HG02759 (cell line): Measurements from ENCODE around the gene TMEM239.
"Not testable (repeated sequence)": the region's sequence is repeated elsewhere in the genome, so short reads cannot be mapped to it uniquely, and the experiment has no call there.

Experiments used
- ATAC-seq: cut with Tn5 transposase; IDR thresholded peaks from one replicate; pipeline ENCODE4 v1.9.1; 2021; ENCODE audit warnings: mild to moderate bottlenecking, moderate library complexity; ENCODE audit not compliant: unreplicated experiment

The TMEM239 gene

GRCh38 chr20:2816030-2816582 lies at the start of gene TMEM239:
Gene TMEM239 (plus strand): TSS chr20:2816364. CDS start chr20:2816555, 191 bp downstream.
- ATAC-seq: no peak

GRCh38 chr20:2767768-2768631 lies 48.2 kb upstream of the TMEM239 start:
- ATAC-seq: no peak

- no peak for ATAC-seq
Measured at GRCh38 chr20:2768632-2769015, 47.5 kb upstream of the TMEM239 start.

- not testable (repeated sequence) for ATAC-seq
Measured at GRCh38 chr20:2770091-2770490, 46.1 kb upstream of the TMEM239 start.

- ATAC-seq: no peak
Measured at GRCh38 chr20:2771631-2772080, 44.5 kb upstream of the TMEM239 start.

- no peak for ATAC-seq
Measured at GRCh38 chr20:2773812-2774211, 42.4 kb upstream of the TMEM239 start.

GRCh38 chr20:2775139-2775538 lies 41.0 kb upstream of the TMEM239 start:
- no peak for ATAC-seq

GRCh38 chr20:2778602-2779321 lies 37.4 kb upstream of the TMEM239 start:
- ATAC-seq: no peak

GRCh38 chr20:2780948-2781347 lies 35.2 kb upstream of the TMEM239 start:
- no peak for ATAC-seq

- no peak for ATAC-seq
Measured at GRCh38 chr20:2783908-2784566, 32.1 kb upstream of the TMEM239 start.

GRCh38 chr20:2793471-2793870 lies 22.7 kb upstream of the TMEM239 start:
- ATAC-seq: no peak

GRCh38 chr20:2794202-2794748 lies 21.9 kb upstream of the TMEM239 start:
- ATAC-seq: no peak

GRCh38 chr20:2794866-2795447 lies 21.2 kb upstream of the TMEM239 start:
- ATAC-seq: no peak

- ATAC-seq: no peak
Measured at GRCh38 chr20:2795451-2795850, 20.7 kb upstream of the TMEM239 start.

- ATAC-seq: no peak
Measured at GRCh38 chr20:2796011-2796660, 20.0 kb upstream of the TMEM239 start.

- no peak for ATAC-seq
Measured at GRCh38 chr20:2797136-2797983, 18.8 kb upstream of the TMEM239 start.

- no peak for ATAC-seq
Measured at GRCh38 chr20:2798095-2798805, 17.9 kb upstream of the TMEM239 start.

- ATAC-seq: no peak
Measured at GRCh38 chr20:2798814-2799213, 17.4 kb upstream of the TMEM239 start.
